Thyroid gland (tissue), 4 donors: ENCODE data around the gene SUPT16H. TPM values are rescaled to one million over a fixed set of nuclear protein-coding genes. Genes with fewer than 3 reads are reported as not detected.

Experiments used
- DNase-seq, 2 donors: peaks; one replicate each; pipeline ENCODE4 v3.0.0-alpha.2; 2019
- H3K27ac ChIP-seq, 3 donors: fragments of 200-600 bp; sonication (generic); 1 replicate in 2 of 3; 2 replicates in 1 of 3; pipeline ENCODE4 v1.5.1; 2016 to 2019; ENCODE audit warnings: mild to moderate bottlenecking in 1 of 3, moderate library complexity in 1 of 3
- H3K27me3 ChIP-seq: fragments of 200-600 bp; sonication (generic); one replicate; pipeline ENCODE4 v1.5.1; 2019
- H3K36me3 ChIP-seq, 2 donors: fragments of 200-600 bp; sonication (generic); one replicate each; pipeline ENCODE4 v1.5.1; 2016 to 2019
- H3K4me1 ChIP-seq, 2 donors: fragments of 200-600 bp; sonication (generic); one replicate each; pipeline ENCODE4 v1.5.1; 2017 to 2019
- H3K4me3 ChIP-seq, 3 donors: fragments of 200-600 bp; sonication (generic); replicated peaks in 1 of 3; 1 replicate in 2 of 3; 2 replicates in 1 of 3; pipeline ENCODE4 v1.5.1; 2016; ENCODE audit warnings: mild to moderate bottlenecking in 1 of 3
- H3K9me3 ChIP-seq: fragments of 200-600 bp; sonication (generic); one replicate; pipeline ENCODE4 v1.5.1; 2017
- POLR2A ChIP-seq, 2 donors: fragments of 450-650 bp; IDR thresholded peaks; one replicate each; pipeline ENCODE4 v1.6.1; 2017; ENCODE audit warnings: antibody characterized with exemption in 2 of 2, mild to moderate bottlenecking in 2 of 2, moderate library complexity in 1 of 2
- WGBS, 2 donors: methylation state at CpG; one replicate each; pipeline ENCODE4 v1.1.5; 2017; 5-methylcytosine and 5-hydroxymethylcytosine counted together
- intact Hi-C: fragments of 100-400 bp; cut with DNase I; formaldehyde crosslinking; loops from one replicate; pipeline ENCODE4 v1.15.1; 2023
- total RNA-seq, 4 donors: library from RNA; depleted of rRNA; stranded (reverse); fragments of >200 nt; gene quantifications; one replicate each; pipeline ENCODE4 v1.2.3, GENCODE V29; 2016
- TF ChIP-seq, protein P1 (sequence below), 6 experiments: fragments of 200-600 bp in 3 of 6; fragments of 450-650 bp in 3 of 6; sonication (generic) in 3 of 6; IDR thresholded peaks; one replicate each; pipeline ENCODE4 v1.5.1; 2016 to 2019; ENCODE audit warnings: antibody characterized with exemption in 6 of 6, mild to moderate bottlenecking in 2 of 6, inconsistent platforms in 1 of 6, moderate library complexity in 1 of 6

The SUPT16H gene
- total RNA-seq, 4 donors from 2014 or later, result 58.4 to 87.0 (median 69.9) TPM

DNA sequence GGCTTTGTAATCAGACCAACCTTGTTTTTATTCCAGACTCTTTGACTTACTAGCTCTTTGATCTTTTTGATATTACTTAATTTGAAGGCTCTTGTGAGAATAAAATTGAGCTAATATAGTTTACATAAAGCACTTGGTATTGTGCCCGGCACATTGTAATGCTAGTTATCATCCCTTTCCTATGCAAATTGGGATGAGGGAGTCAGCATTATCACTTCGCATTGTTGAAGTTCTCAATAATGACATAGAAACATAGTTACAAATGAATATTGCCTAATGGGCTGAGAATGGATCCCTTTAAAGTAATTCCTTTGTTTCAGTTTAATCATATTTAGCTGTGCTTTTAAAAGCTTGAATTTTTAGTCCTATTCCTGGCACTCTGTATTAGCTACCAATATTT is 36.6 kb downstream of the SUPT16H start:
- DNase-seq, result no peak
- Histone ChIP-seq H3K27me3 (no peaks in the 10 kb centered on the region), H3K4me1 (no peaks in the 10 kb centered on the region), H3K27ac (no peak overlapping the region), H3K9me3 (no peaks in the 10 kb centered on the region), H3K4me3 (no peak overlapping the region), H3K36me3 (peaks cover 4 to 10% of the 10 kb centered on the region in 2 donors)
- TF ChIP-seq, protein P1, sequence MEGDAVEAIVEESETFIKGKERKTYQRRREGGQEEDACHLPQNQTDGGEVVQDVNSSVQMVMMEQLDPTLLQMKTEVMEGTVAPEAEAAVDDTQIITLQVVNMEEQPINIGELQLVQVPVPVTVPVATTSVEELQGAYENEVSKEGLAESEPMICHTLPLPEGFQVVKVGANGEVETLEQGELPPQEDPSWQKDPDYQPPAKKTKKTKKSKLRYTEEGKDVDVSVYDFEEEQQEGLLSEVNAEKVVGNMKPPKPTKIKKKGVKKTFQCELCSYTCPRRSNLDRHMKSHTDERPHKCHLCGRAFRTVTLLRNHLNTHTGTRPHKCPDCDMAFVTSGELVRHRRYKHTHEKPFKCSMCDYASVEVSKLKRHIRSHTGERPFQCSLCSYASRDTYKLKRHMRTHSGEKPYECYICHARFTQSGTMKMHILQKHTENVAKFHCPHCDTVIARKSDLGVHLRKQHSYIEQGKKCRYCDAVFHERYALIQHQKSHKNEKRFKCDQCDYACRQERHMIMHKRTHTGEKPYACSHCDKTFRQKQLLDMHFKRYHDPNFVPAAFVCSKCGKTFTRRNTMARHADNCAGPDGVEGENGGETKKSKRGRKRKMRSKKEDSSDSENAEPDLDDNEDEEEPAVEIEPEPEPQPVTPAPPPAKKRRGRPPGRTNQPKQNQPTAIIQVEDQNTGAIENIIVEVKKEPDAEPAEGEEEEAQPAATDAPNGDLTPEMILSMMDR (IDR thresholded peaks at IDR 0.05), result no peak
- no peak for TF ChIP-seq POLR2A (IDR thresholded peaks at IDR 0.05)
- WGBS, 2 donors, result 77 to 89% methylated on average over 2 of the region's 2 CpGs
- intact Hi-C loops, result no loop called here

DNA sequence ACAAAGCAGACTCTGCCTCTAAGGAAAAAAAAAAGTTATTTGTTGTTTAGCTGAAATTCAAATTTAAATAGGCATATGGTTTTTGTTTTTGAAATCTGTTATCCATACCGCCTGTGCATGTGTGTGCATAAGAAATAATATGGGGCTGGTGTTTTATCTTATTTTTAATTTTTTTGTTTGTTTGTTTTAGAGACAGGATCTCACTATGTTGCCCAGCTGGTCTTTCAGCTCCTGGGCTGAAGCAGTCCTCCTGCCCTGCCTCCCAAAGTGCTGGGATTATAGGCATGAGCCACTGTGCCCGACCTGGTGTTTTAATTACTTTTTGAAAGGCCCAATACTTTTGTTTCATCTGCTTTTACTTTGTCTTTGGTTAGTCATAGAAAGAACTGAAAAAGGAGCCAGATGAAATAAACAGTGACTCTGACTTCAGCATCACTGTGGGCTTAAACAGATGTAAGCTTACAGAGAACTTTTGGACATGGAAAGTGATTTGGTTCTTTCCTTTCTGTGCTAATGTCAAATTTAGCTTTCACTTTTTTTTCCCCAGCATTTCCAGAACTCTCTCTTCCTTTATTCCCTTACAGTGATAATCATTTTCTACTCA is 37.2 kb downstream of the SUPT16H start:
- H3K9me3 ChIP-seq, result no peaks in the 10 kb centered on the region
- no peak for DNase-seq
- no peaks in the 10 kb centered on the region for H3K4me1 ChIP-seq
- H3K27ac ChIP-seq, result no peak overlapping the region
- intact Hi-C loops, result no loop called here
- peaks cover 0 to 5% of the 10 kb centered on the region in 2 donors for H3K36me3 ChIP-seq
- TF ChIP-seq POLR2A (IDR thresholded peaks at IDR 0.05), result no peak
- TF ChIP-seq, protein P1 (IDR thresholded peaks at IDR 0.05), result no peak
- no peak overlapping the region for H3K4me3 ChIP-seq
- 78 to 82% methylated on average over 2 of the region's 2 CpGs for WGBS, 2 donors
- no peaks in the 10 kb centered on the region for H3K27me3 ChIP-seq

DNA sequence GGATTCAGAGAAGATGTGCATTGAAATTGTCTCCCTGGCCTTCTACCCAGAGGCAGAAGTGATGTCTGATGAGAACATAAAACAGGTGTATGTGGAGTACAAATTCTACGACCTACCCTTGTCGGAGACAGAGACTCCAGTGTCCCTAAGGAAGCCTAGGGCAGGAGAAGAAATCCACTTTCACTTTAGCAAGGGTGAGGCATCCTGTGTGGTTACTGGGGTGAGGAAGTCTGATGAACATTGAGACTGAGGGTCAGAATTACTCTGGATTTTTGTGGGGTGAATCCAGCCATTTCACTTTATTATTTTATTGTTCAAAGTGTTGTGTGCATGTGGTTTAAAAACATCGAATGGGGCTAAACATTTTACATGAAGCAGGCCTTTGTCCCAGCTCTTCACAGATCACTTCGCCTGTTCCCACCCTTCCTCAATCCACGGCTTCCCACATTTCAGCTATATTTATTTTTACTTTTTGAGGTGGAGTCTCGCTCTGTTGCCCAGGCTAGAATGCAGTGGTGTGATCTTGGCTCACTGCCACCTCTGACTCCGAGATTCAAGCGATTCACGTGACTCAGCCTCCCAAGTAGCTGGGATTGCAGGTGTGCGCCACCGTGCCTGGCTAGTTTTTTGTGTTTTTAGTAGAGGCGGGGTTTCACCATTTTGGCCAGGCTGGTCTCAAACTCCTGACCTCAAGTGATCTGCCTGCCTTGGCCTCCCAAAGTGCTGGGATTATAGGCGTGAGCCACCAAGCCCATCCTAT is 40.6 kb downstream of the SUPT16H start:
- no peaks in the 10 kb centered on the region for H3K27me3 ChIP-seq
- intact Hi-C loops, result no loop called here
- H3K36me3 ChIP-seq, result no peaks in the 10 kb centered on the region
- H3K27ac ChIP-seq, result no peak overlapping the region
- WGBS, 2 donors, result 85 to 88% methylated on average over 13 of the region's 13 CpGs
- DNase-seq, result no peak
- H3K4me3 ChIP-seq, result no peak overlapping the region
- no peaks in the 10 kb centered on the region for H3K4me1 ChIP-seq
- H3K9me3 ChIP-seq, result no peaks in the 10 kb centered on the region
- TF ChIP-seq, protein P1 (IDR thresholded peaks at IDR 0.05), result no peak
- no peak for TF ChIP-seq POLR2A (IDR thresholded peaks at IDR 0.05)

DNA sequence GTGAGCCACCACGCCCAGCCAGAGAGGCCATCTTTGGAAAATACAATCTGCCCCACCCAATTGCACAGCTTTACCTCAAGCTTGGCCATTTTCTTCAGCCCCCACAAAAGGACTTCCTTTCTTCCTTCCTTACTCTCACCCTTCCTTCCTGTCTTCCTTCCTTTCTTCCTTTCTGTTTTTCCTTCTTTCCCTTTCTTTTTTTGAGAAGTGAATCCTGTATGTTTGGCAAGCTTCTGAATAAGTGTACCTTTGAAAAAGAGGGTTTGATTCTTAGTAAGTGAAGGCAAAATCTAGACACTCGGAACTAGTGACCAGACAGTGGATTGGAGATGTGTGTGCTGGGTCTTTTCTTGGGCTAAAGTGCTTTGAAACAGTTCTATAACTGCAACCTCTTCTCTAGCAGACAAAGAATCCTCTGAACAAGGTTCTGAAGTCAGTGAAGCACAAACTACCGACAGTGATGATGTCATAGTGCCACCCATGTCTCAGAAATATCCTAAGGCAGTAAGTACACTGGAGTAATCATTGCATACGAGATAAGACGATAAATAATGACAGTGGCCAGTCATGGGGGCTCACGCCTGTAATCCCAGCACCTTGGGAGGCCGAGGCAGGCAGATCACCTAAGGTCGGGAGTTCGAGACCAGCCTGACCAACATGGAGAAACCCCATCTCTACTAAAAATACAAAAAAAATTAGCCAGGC is 49.5 kb downstream of the SUPT16H start:
- WGBS, 2 donors, result 86 to 89% methylated on average over 9 of the region's 9 CpGs
- Histone ChIP-seq H3K27me3 (no peaks in the 10 kb centered on the region), H3K4me1 (no peaks in the 10 kb centered on the region), H3K9me3 (no peaks in the 10 kb centered on the region), H3K4me3 (no peak overlapping the region), H3K36me3 (no peaks in the 10 kb centered on the region), H3K27ac (no peak overlapping the region)
- no peak for DNase-seq
- TF ChIP-seq, protein P1 (IDR thresholded peaks at IDR 0.05), result no peak
- TF ChIP-seq POLR2A (IDR thresholded peaks at IDR 0.05), result no peak
- intact Hi-C loops, result no loop called here

DNA sequence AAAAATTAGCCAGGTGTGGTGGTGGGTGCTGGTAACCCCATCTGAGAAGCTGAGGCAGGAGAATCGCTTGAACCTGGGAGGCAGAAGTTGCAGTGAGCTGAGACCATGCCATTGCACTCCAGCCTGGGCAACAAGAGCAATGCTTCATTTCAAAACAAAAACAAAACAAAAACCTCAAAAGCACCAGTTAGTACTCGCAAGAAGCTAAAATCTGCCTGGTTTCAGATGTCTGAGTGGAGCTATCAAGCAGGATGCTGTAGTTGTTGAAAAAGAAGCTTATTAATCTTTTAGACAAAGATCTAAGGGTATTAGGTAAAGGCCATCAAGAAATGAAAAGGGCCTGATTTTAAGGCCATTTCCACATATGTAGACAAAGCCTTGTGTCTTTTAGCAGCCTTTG is 50.9 kb downstream of the SUPT16H start:
- Histone ChIP-seq H3K27ac (no peak overlapping the region), H3K36me3 (no peaks in the 10 kb centered on the region), H3K27me3 (no peaks in the 10 kb centered on the region), H3K9me3 (no peaks in the 10 kb centered on the region), H3K4me3 (no peak overlapping the region), H3K4me1 (no peaks in the 10 kb centered on the region)
- WGBS, 2 donors, result 70 to 71% methylated on average over 2 of the region's 2 CpGs
- TF ChIP-seq, protein P1 (IDR thresholded peaks at IDR 0.05), result no peak
- TF ChIP-seq POLR2A (IDR thresholded peaks at IDR 0.05), result no peak
- intact Hi-C loops, result no loop called here
- no peak for DNase-seq
